ENCODE measurements around the gene BRMS1L. TPM values are rescaled to one million over a fixed set of nuclear protein-coding genes. Genes with fewer than 3 reads are reported as not detected.
"Not testable (repeated sequence)": the region's sequence is repeated elsewhere in the genome, so short reads cannot be mapped to it uniquely, and the experiment has no call there.

Gene BRMS1L
- total and polyA plus RNA-seq, 2 donors (not counting 3 experiments of a cell fraction or from before 2014, with no cell fraction given): 4.0 to 7.7 TPM

DNA sequence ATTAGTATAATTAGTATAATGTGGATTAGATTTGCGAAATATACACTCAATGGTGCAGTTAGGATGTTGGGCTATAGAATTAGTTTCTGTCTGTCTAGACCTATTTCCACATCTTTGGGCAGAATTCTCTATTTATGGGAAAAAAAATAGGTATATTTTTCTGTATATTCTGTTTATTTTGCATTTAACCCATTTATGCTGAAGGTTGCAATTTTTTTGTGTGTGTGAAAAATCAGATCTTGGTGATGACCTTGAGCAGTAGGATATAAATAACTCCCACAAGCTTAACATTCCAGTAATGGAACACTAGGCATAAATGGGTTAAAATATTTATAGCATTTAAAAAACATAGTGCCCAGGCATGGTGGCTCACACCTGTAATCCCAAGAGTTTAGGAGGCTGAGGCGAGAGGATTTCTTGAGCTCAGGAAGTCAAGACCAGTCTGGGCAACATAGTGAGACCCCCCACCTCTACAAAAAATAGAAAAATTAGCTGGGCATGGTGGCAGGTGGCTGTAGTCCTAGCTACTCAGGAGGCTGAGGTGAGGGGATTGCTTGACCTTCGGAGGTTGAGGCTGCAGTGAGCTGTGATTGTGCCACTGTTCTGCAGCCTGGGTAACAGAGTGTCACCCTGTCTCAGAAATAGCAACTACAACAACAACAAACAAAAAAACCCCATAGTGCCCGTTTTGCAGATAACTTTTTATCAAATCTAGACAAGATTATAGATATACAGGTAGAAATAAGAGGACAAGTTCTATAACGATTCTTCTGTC lies 9.3 kb downstream of the BRMS1L start:
- no peaks in the 10 kb centered on the region for H3K9me1 ChIP-seq (replicated peaks; ENCODE audit: control insufficient read depth, extremely low read depth, insufficient read depth, low read length)
- BruUV-seq (replicated peaks): no TSS peak
- H3K4me1 ChIP-seq (ENCODE audit: control insufficient read depth, extremely low read depth, insufficient read depth, low read length): no peaks in the 10 kb centered on the region
- FAIRE-seq (no peak), DNase-seq (ENCODE audit: low read depth, low spot score) (no peak)
- intact Hi-C loops (cut with micrococcal nuclease) (no loop called here), dilution Hi-C loops (cut with MboI; ENCODE audit: extremely low pct_ligation_motif_present, low sequenced_read_pairs) (no loop called here)
- peaks cover 0 to 2% of the 10 kb centered on the region in 2 experiments for H3K36me3 ChIP-seq (ENCODE audit: control insufficient read depth in 2 of 2, extremely low read depth in 1 of 2, insufficient read depth in 2 of 2, low read length in 2 of 2)
- no peak overlapping the region for H3K27ac ChIP-seq (ENCODE audit: insufficient read depth, low read depth, low read length)
- no peaks in the 10 kb centered on the region for H4K20me1 ChIP-seq (replicated peaks; ENCODE audit: control insufficient read depth, extremely low read depth, insufficient read depth, low read length)
- ChIA-PET POLR2A (no interaction called here), CTCF (interaction anchor here (1.1 to 1.6 kb wide), 2 partner anchors 13 to 15 kb away, joined by 3 to 4 read pairs; no protein-coding TSS in a partner anchor)
- TF ChIP-seq POLR2A (IDR thresholded peaks at IDR 0.05; ENCODE audit: low read depth, low read length): no peak
- no peak for TF ChIP-seq JUN (IDR thresholded peaks at IDR 0.05; ENCODE audit: borderline replicate concordance, insufficient read depth, insufficient read length, low read depth)
- TF ChIP-seq FOS (IDR thresholded peaks at IDR 0.05; ENCODE audit: borderline replicate concordance, insufficient read depth, low read length): no peak
- TF ChIP-seq GATA2 (IDR thresholded peaks at IDR 0.05; ENCODE audit: insufficient read depth, insufficient read length, low read depth, low read length): no peak
- TF ChIP-seq, protein P1, sequence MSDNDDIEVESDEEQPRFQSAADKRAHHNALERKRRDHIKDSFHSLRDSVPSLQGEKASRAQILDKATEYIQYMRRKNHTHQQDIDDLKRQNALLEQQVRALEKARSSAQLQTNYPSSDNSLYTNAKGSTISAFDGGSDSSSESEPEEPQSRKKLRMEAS (IDR thresholded peaks at IDR 0.05; ENCODE audit: insufficient read depth, insufficient read length): no peak
- no peak for TF ChIP-seq POLR2AphosphoS5 (IDR thresholded peaks at IDR 0.05; ENCODE audit: insufficient read depth, low read depth, low read length)
- TF ChIP-seq EZH2 (IDR thresholded peaks at IDR 0.05; ENCODE audit: borderline replicate concordance, low read depth, low read length, severe bottlenecking): no peak
- TF ChIP-seq, protein P2, sequence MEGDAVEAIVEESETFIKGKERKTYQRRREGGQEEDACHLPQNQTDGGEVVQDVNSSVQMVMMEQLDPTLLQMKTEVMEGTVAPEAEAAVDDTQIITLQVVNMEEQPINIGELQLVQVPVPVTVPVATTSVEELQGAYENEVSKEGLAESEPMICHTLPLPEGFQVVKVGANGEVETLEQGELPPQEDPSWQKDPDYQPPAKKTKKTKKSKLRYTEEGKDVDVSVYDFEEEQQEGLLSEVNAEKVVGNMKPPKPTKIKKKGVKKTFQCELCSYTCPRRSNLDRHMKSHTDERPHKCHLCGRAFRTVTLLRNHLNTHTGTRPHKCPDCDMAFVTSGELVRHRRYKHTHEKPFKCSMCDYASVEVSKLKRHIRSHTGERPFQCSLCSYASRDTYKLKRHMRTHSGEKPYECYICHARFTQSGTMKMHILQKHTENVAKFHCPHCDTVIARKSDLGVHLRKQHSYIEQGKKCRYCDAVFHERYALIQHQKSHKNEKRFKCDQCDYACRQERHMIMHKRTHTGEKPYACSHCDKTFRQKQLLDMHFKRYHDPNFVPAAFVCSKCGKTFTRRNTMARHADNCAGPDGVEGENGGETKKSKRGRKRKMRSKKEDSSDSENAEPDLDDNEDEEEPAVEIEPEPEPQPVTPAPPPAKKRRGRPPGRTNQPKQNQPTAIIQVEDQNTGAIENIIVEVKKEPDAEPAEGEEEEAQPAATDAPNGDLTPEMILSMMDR (IDR thresholded peaks at IDR 0.05; ENCODE audit: extremely low read depth in 1 of 2, insufficient read depth in 1 of 2, low read depth in 1 of 2, low read length in 2 of 2): no peak
- TF ChIP-seq MYC (IDR thresholded peaks at IDR 0.05; ENCODE audit: low read depth, low read length): no peak
- H3K9ac ChIP-seq (replicated peaks; ENCODE audit: extremely low read depth, insufficient read depth, low read length): no peak overlapping the region
- H3K27me3 ChIP-seq (ENCODE audit: control insufficient read depth in 2 of 2, insufficient read depth in 2 of 2, low read length in 2 of 2): no peaks in the 10 kb centered on the region
- no peaks in the 10 kb centered on the region for H3K79me2 ChIP-seq (ENCODE audit: control insufficient read depth, insufficient read depth, low read length)
- no peak overlapping the region for H2AFZ ChIP-seq (ENCODE audit: low read depth, low read length)
- H3K9me3 ChIP-seq (replicated peaks; ENCODE audit: control insufficient read depth, insufficient read depth, low read length): no peaks in the 10 kb centered on the region
- H3K4me2 ChIP-seq (ENCODE audit: insufficient read depth, low read length): no peak overlapping the region
- no peak overlapping the region for H3K4me3 ChIP-seq (replicated peaks in 1 of 3; ENCODE audit: insufficient read depth in 1 of 3, low read depth in 1 of 3, low read length in 3 of 3)

DNA sequence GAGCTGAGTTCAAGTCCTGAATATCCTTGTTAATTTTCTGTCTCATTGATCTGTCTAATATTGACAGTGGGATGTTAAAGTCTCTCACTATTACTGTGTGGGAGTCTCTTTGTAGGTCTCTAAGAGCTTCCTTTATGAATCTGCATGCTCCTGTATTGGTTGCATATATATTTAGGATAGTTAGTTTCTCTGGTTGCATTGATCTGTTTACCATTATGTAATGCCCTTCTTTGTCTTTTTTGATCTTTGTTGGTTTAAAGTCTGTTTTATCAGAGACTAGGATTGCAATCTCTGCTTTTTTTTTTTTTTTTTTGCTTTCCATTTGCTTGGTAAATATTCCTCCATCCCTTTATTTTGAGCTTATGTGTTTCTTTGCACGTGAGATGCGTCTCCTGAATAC lies 15.6 kb downstream of the BRMS1L start:
- not testable (repeated sequence) for H3K4me2 ChIP-seq (ENCODE audit: insufficient read depth, low read length); FAIRE-seq; H3K36me3 ChIP-seq (ENCODE audit: control insufficient read depth in 2 of 2, extremely low read depth in 1 of 2, insufficient read depth in 2 of 2, low read length in 2 of 2)

More for the DNA sequence above, 15.6 kb downstream of the BRMS1L start:
- CTCF ChIA-PET; dilution Hi-C loops (cut with MboI; ENCODE audit: extremely low pct_ligation_motif_present, low sequenced_read_pairs); BruUV-seq (replicated peaks); H3K4me1 ChIP-seq (ENCODE audit: control insufficient read depth, extremely low read depth, insufficient read depth, low read length); H3K27ac ChIP-seq (ENCODE audit: insufficient read depth, low read depth, low read length); H3K9ac ChIP-seq (replicated peaks; ENCODE audit: extremely low read depth, insufficient read depth, low read length); DNase-seq (ENCODE audit: low read depth, low spot score); H3K79me2 ChIP-seq (ENCODE audit: control insufficient read depth, insufficient read depth, low read length); POLR2A ChIA-PET; H3K9me3 ChIP-seq (replicated peaks; ENCODE audit: control insufficient read depth, insufficient read depth, low read length); H3K27me3 ChIP-seq (ENCODE audit: control insufficient read depth in 2 of 2, insufficient read depth in 2 of 2, low read length in 2 of 2); H3K9me1 ChIP-seq (replicated peaks; ENCODE audit: control insufficient read depth, extremely low read depth, insufficient read depth, low read length); H4K20me1 ChIP-seq (replicated peaks; ENCODE audit: control insufficient read depth, extremely low read depth, insufficient read depth, low read length); H2AFZ ChIP-seq (ENCODE audit: low read depth, low read length); intact Hi-C loops (cut with micrococcal nuclease); H3K4me3 ChIP-seq (replicated peaks in 1 of 3; ENCODE audit: insufficient read depth in 1 of 3, low read depth in 1 of 3, low read length in 3 of 3): not testable (repeated sequence)

All from endothelial cell of umbilical vein (primary cell).